Hair follicle dermal papilla cell (primary cell): ENCODE data around the gene IKZF2. TPM values are rescaled to one million over a fixed set of nuclear protein-coding genes. Genes with fewer than 3 reads are reported as not detected.

ENCODE experiments used
- total RNA-seq: library from RNA; depleted of rRNA; stranded (reverse); fragments of >200 nt; gene quantifications from 2 replicates; pipeline ENCODE4 v1.2.3, GENCODE V29; 2012

Gene IKZF2
- total RNA-seq, result 11.2 and 12.2 TPM in 2 replicates

GRCh38 chr2:213151437-213152064, at the start of gene IKZF2:
TSS of gene IKZF2 (minus strand) at chr2:213151612. CDS start at chr2:213148629, 2,983 bp downstream.

Other genes with a start within 250 kb of the IKZF2 start
- gene SPAG16, start 132.9 kb upstream of the IKZF2 start, total RNA-seq, result 38.5 and 53.9 TPM in 2 replicates